Stomach (tissue), 9 donors: Measurements from ENCODE around the gene ATP5MC3. TPM values are rescaled to one million over a fixed set of nuclear protein-coding genes. Genes with fewer than 3 reads are reported as not detected.

Experiments used
- DNase-seq, 2 donors: peaks; one replicate each; pipeline versions ENCODE4 v3.0.0 to v3.0.0-alpha.2; 2013 to 2019
- H3K27ac ChIP-seq, 5 donors: fragments of 200-600 bp in 4 of 5; sonication (generic) in 4 of 5; one replicate each; pipeline ENCODE4 v1.5.1; 2013 to 2019; ENCODE audit warnings: mild to moderate bottlenecking in 1 of 5, moderate library complexity in 1 of 5
- H3K27me3 ChIP-seq, 3 donors: fragments of 200-600 bp; sonication (generic); one replicate each; pipeline ENCODE4 v1.5.1; 2017 to 2019; ENCODE audit warnings: mixed run types in 1 of 3
- H3K36me3 ChIP-seq, 4 donors: fragments of 200-600 bp; sonication (generic); 1 replicate in 3 of 4; 2 replicates in 1 of 4; pipeline ENCODE4 v1.5.1; 2016 to 2019
- H3K4me1 ChIP-seq, 4 donors: fragments of 200-600 bp; sonication (generic); one replicate each; pipeline ENCODE4 v1.5.1; 2016 to 2019
- H3K4me3 ChIP-seq, 4 donors: fragments of 200-600 bp; sonication (generic) in 3 of 4; one replicate each; pipeline ENCODE4 v1.5.1; 2016 to 2019; ENCODE audit warnings: mild to moderate bottlenecking in 1 of 4
- H3K9me3 ChIP-seq, 4 donors: fragments of 200-600 bp; sonication (generic); one replicate each; pipeline ENCODE4 v1.5.1; 2016 to 2019
- EP300 ChIP-seq: sonication (generic); formaldehyde crosslinking; IDR thresholded peaks from one replicate; pipeline ENCODE4 v1.6.1; 2017; ENCODE audit warnings: antibody characterized with exemption
- POLR2A ChIP-seq, 4 donors: fragments of 450-650 bp; IDR thresholded peaks; one replicate each; pipeline ENCODE4 v1.6.1; 2016; ENCODE audit warnings: antibody characterized with exemption in 4 of 4, control low read depth in 2 of 4, mild to moderate bottlenecking in 1 of 4, moderate library complexity in 1 of 4
- POLR2AphosphoS5 ChIP-seq, 3 donors: sonication (generic); formaldehyde crosslinking; IDR thresholded peaks; one replicate each; pipeline ENCODE4 v1.6.1; 2016; ENCODE audit warnings: antibody characterized with exemption in 3 of 3
- WGBS, 5 donors: extraction: QIAGEN DNeasy Blood & Tissue Kit in 3 of 5; methylation state at CpG; one replicate each; pipeline versions ENCODE4 v1.1.5 to v1.1.7; 2013 to 2018; 5-methylcytosine and 5-hydroxymethylcytosine counted together
- intact Hi-C: fragments of 100-400 bp; cut with DNase I; formaldehyde crosslinking; loops from one replicate; pipeline ENCODE4 v1.15.1; 2023; ENCODE audit warnings: low total_unique reads
- polyA plus RNA-seq, 3 donors: library from polyadenylated mRNA; stranded (reverse); fragments of 200-250 nt; gene quantifications; one replicate each; pipeline ENCODE4 v1.2.3, GENCODE V29; 2013
- total RNA-seq, 5 donors: library from RNA; depleted of rRNA; stranded (reverse); fragments of >200 nt; gene quantifications; one replicate each; pipeline versions ENCODE4 v1.1.0 to v1.2.3, GENCODE V29; 2014 to 2016
- TF ChIP-seq, protein P1 (sequence below), 7 experiments: fragments of 450-650 bp in 4 of 7; fragments of 200-600 bp in 3 of 7; sonication (generic) in 3 of 7; IDR thresholded peaks; one replicate each; pipeline ENCODE4 v1.5.1; 2016 to 2019; ENCODE audit warnings: antibody characterized with exemption in 7 of 7, control low read depth in 2 of 7, mild to moderate bottlenecking in 1 of 7
- donor health status: healthy with polysubstance abuse.
- donor health status: Bipolar disorder and iron deficiency.
- donor health status: healthy.

ATP5MC3 gene
- total and polyA plus RNA-seq, 8 donors: 39.4 to 383 (median 141) TPM

DNA sequence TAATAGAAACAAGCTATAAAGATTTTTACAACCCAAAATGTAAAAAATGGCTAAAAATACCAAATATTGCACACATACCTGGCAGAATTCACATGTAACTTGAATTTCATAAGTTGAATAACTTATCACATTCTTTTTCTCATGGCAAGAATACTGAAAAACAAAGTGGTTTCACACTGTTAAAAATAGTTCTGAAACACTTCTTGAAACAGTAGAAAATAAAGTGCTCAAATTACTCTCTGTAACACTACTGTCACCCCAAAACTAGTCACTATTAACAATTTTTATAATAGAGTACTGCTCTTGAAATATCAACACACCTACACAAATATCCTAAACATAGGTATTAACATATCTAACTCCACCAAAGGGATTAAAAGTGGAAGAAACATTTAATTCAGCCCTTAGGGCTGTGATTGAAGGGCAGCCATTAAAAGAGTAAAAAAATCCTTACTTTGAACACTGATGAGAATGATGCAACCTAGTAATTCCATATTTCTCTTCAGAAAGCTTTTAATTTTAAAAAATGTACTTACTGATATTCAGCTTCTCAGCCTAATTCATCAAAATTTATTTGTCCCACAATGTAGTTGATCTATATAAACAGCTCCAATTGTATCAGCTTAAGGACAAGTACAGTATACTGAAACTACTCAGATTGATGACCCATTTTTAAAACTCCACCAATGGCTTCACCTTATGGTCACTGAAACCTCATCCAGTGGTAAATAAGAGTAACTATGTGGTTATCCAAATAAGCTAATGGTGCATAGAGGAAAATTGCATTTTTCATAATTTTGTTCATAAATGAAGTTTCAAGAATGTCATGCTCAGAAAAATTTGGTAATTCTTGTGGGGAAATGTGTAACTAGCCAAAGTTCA, 44.9 kb downstream of the ATP5MC3 start:
- TF ChIP-seq POLR2A (IDR thresholded peaks at IDR 0.05) (no peak), POLR2AphosphoS5 (IDR thresholded peaks at IDR 0.05) (no peak), EP300 (no peak)
- TF ChIP-seq, protein P1, sequence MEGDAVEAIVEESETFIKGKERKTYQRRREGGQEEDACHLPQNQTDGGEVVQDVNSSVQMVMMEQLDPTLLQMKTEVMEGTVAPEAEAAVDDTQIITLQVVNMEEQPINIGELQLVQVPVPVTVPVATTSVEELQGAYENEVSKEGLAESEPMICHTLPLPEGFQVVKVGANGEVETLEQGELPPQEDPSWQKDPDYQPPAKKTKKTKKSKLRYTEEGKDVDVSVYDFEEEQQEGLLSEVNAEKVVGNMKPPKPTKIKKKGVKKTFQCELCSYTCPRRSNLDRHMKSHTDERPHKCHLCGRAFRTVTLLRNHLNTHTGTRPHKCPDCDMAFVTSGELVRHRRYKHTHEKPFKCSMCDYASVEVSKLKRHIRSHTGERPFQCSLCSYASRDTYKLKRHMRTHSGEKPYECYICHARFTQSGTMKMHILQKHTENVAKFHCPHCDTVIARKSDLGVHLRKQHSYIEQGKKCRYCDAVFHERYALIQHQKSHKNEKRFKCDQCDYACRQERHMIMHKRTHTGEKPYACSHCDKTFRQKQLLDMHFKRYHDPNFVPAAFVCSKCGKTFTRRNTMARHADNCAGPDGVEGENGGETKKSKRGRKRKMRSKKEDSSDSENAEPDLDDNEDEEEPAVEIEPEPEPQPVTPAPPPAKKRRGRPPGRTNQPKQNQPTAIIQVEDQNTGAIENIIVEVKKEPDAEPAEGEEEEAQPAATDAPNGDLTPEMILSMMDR (IDR thresholded peaks at IDR 0.05): no peak
- intact Hi-C loops: no loop called here
- Histone ChIP-seq H3K27me3 (no peaks in the 10 kb centered on the region), H3K27ac (no peak overlapping the region), H3K9me3 (no peaks in the 10 kb centered on the region), H3K36me3 (peaks cover 0 to 29% (median 17%) of the 10 kb centered on the region in 4 donors), H3K4me1 (peaks cover 0 to 8% (median 2%) of the 10 kb centered on the region in 4 donors), H3K4me3 (no peak overlapping the region)
- DNase-seq: no peak

DNA sequence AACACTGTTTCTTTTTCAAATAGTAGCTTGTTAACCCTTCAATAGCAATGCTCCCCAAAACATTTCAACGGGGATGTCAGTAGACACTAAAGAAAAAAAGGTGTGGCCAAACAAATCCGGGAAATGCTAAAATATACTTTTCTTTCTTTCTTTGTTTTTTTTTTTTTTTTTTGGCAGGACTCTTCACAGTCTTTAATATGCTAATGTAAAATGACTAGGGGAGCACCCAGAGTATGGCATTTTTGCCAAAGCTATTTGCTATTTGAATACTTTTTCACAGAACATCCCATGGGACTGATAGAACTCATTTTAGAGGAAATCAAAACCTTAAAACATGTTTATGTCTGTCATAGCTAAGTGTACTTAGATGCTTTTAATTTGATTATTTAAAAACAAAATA, 45.6 kb downstream of the ATP5MC3 start:
- no peak overlapping the region for H3K27ac ChIP-seq
- TF ChIP-seq EP300 (no peak), POLR2AphosphoS5 (IDR thresholded peaks at IDR 0.05) (no peak), POLR2A (IDR thresholded peaks at IDR 0.05) (no peak)
- TF ChIP-seq, protein P1 (IDR thresholded peaks at IDR 0.05): no peak
- peaks cover 0 to 15% (median 0%) of the 10 kb centered on the region in 4 donors for H3K4me1 ChIP-seq
- no peaks in the 10 kb centered on the region for H3K9me3 ChIP-seq
- H3K4me3 ChIP-seq: no peak overlapping the region
- no peak for DNase-seq
- peaks cover 0 to 30% (median 17%) of the 10 kb centered on the region in 4 donors for H3K36me3 ChIP-seq
- intact Hi-C loops: no loop called here
- WGBS, 5 donors: 74 to 86% (median 78%) methylated on average over 2 of the region's 2 CpGs
- no peaks in the 10 kb centered on the region for H3K27me3 ChIP-seq

DNA sequence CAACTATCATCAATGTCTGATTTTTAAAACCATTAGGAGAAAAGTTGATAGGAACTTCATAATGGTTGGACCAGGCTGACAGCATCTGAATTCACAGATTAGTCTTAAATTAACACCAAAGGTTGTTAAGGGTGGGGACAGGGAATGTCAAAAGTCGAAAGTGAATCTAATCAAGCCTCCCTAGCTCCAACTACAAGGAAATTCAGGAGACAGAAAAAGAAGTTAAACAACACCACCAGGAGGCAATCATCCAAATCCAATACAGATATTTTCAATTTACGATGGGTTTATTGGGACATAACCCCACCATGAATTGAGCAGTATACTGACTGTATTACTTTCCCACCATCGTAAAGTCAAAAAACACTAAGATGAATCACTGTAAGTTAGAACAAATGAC, 46.3 kb downstream of the ATP5MC3 start:
- TF ChIP-seq POLR2A (IDR thresholded peaks at IDR 0.05) (no peak), POLR2AphosphoS5 (IDR thresholded peaks at IDR 0.05) (no peak), EP300 (no peak)
- TF ChIP-seq, protein P1 (IDR thresholded peaks at IDR 0.05): no peak
- Histone ChIP-seq H3K27ac (no peak overlapping the region), H3K4me3 (no peak overlapping the region), H3K9me3 (no peaks in the 10 kb centered on the region), H3K27me3 (no peaks in the 10 kb centered on the region), H3K36me3 (peaks cover 0 to 30% (median 17%) of the 10 kb centered on the region in 4 donors), H3K4me1 (peaks cover 0 to 14% (median 0%) of the 10 kb centered on the region in 4 donors)
- no peak for DNase-seq
- intact Hi-C loops: no loop called here
- 85 to 90% (median 87%) methylated on average over 3 of the region's 3 CpGs for WGBS, 5 donors

- H3K9me3 ChIP-seq: no peaks in the 10 kb centered on the region
Observed at GRCh38 chr2:175131252-175131651, 50.3 kb downstream of the ATP5MC3 start.

More at GRCh38 chr2:175131252-175131651, 50.3 kb downstream of the ATP5MC3 start:
- Histone ChIP-seq H3K4me1 (peaks cover 0 to 12% (median 0%) of the 10 kb centered on the region in 4 donors), H3K27ac (no peak overlapping the region), H3K4me3 (no peak overlapping the region), H3K27me3 (no peaks in the 10 kb centered on the region), H3K36me3 (peaks cover 0 to 50% (median 38%) of the 10 kb centered on the region in 4 donors)
- intact Hi-C loops: no loop called here
- WGBS, 5 donors: 73 to 83% (median 79%) methylated on average over 2 of the region's 2 CpGs
- DNase-seq: no peak
- TF ChIP-seq POLR2AphosphoS5 (IDR thresholded peaks at IDR 0.05) (no peak), POLR2A (IDR thresholded peaks at IDR 0.05) (no peak), EP300 (no peak)
- TF ChIP-seq, protein P1 (IDR thresholded peaks at IDR 0.05): no peak
